ENCODE measurements around the gene NAT10. TPM values are rescaled to one million over a fixed set of nuclear protein-coding genes. Genes with fewer than 3 reads are reported as not detected.

Gene NAT10
- total RNA-seq, 4 donors from 2014 or later: 17.2 to 27.7 (median 19.4) TPM

DNA sequence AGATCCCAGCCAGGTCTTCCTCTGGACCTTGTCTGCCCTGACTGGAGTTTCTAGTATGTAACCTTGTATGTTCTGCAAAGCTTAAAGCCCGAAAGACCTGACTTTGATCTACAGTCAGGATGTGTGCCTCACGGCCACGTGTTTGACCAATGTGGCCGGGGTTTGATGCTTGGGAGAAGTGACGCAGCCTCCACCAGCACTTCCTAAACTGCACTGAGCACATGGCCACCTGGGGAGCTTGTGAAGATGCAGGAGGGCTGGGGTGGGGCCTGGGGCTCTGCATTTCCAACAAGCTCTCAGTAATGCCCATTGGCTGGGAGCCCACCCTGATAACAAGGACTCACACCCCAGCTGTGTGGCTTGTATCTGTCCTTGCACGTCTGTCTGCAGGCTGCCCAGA, 53.2 kb downstream of the NAT10 start:
- H3K36me3 ChIP-seq: peaks cover 0 to 22% of the 10 kb centered on the region in 2 donors
- TF ChIP-seq, protein P1, sequence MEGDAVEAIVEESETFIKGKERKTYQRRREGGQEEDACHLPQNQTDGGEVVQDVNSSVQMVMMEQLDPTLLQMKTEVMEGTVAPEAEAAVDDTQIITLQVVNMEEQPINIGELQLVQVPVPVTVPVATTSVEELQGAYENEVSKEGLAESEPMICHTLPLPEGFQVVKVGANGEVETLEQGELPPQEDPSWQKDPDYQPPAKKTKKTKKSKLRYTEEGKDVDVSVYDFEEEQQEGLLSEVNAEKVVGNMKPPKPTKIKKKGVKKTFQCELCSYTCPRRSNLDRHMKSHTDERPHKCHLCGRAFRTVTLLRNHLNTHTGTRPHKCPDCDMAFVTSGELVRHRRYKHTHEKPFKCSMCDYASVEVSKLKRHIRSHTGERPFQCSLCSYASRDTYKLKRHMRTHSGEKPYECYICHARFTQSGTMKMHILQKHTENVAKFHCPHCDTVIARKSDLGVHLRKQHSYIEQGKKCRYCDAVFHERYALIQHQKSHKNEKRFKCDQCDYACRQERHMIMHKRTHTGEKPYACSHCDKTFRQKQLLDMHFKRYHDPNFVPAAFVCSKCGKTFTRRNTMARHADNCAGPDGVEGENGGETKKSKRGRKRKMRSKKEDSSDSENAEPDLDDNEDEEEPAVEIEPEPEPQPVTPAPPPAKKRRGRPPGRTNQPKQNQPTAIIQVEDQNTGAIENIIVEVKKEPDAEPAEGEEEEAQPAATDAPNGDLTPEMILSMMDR (IDR thresholded peaks at IDR 0.05 in 4 of 5, conservative IDR thresholded peaks at IDR 0.05 in 1 of 5): no peak
- TF ChIP-seq POLR2A (IDR thresholded peaks at IDR 0.05): no peak
- no peaks in the 10 kb centered on the region for H3K4me1 ChIP-seq
- ATAC-seq (no peak), DNase-seq (no peak)
- no peak overlapping the region for H3K27ac ChIP-seq
- intact Hi-C loops (cut with DNase I; ENCODE audit: low total_unique reads): no loop called here
- in situ Hi-C loops (cut with MboI; ENCODE audit: low sequenced_read_pairs in 4 of 4): loop anchor here in 2 of 4 donors (25.0 kb wide), 1 partner anchor 329 kb away; no protein-coding TSS in a partner anchor
- no peaks in the 10 kb centered on the region for H3K9me3 ChIP-seq
- H3K27me3 ChIP-seq: no peaks in the 10 kb centered on the region
- H3K4me3 ChIP-seq: no peak overlapping the region

DNA sequence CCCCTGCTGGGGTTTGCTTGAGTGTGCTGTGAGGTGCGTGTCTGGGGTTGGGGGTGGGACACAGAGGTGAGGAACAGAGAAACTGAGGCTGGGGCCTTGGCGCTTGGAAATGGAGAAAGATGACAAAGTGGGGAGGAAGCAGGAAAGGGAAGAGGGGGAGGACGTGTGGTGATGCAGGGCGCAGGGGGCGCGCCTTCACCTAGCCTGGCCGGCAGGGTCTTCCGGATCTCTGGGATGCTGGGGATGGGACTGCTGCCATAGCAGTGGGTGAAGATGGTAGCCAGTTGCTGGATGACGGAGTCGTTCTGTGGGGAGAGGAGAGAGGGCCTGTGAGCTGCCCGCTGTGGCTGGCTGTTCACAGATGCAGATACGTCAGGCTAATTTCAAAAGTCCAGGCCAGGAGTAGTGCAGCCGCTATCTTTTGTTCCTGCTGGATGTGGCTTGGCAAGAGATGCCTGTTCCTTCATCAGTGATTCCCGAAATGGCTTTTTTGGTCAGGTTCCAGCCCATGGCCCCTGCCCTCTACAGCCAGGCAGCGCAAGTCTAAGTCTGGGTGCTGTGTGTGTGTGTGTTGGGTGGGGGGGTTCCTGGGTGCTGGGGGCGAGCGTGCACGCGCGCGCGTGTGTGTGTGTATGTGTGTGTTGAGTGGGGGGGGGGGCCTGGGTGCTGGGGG, 54.8 kb downstream of the NAT10 start:
- intact Hi-C loops (cut with DNase I; ENCODE audit: low total_unique reads): no loop called here
- H3K9me3 ChIP-seq: no peaks in the 10 kb centered on the region
- H3K36me3 ChIP-seq: peaks cover 0 to 22% of the 10 kb centered on the region in 2 donors
- no peak for ATAC-seq
- no peaks in the 10 kb centered on the region for H3K4me1 ChIP-seq
- no peak overlapping the region for H3K27ac ChIP-seq
- no peaks in the 10 kb centered on the region for H3K27me3 ChIP-seq
- no peak for DNase-seq
- in situ Hi-C loops (cut with MboI; ENCODE audit: low sequenced_read_pairs in 4 of 4): loop anchor here in 2 of 4 donors (25.0 kb wide), 1 partner anchor 327 kb away; no protein-coding TSS in a partner anchor
- TF ChIP-seq, protein P1 (IDR thresholded peaks at IDR 0.05 in 4 of 5, conservative IDR thresholded peaks at IDR 0.05 in 1 of 5): no peak
- no peak for TF ChIP-seq POLR2A (IDR thresholded peaks at IDR 0.05)
- no peak overlapping the region for H3K4me3 ChIP-seq

DNA sequence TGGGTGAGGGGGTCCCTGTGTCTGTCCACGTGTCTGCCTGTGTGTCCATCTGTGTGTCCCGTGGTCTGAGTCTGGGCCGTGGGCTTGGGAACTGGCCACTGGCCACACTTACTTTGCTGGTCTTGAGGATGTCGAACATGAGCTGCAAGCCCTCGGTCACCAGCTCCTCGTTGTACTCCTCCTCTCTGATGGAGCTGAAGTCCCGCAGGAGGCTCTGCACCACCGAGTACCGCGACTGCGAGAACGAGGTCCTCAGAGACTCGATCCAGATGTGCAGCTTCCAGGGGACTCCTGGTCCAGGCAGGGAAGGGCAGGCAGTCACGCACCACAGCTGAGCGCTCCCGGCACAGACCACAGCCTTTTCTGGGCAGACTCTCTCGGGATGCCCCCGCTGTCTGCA, 55.4 kb downstream of the NAT10 start:
- Histone ChIP-seq H3K36me3 (peaks cover 0 to 22% of the 10 kb centered on the region in 2 donors), H3K9me3 (no peaks in the 10 kb centered on the region), H3K27ac (no peak overlapping the region), H3K27me3 (no peaks in the 10 kb centered on the region), H3K4me1 (no peaks in the 10 kb centered on the region), H3K4me3 (no peak overlapping the region)
- DNase-seq: no peak
- in situ Hi-C loops (cut with MboI; ENCODE audit: low sequenced_read_pairs in 4 of 4) (loop anchor here in 2 of 4 donors (25.0 kb wide), 1 partner anchor 327 kb away; no protein-coding TSS in a partner anchor), intact Hi-C loops (cut with DNase I; ENCODE audit: low total_unique reads) (no loop called here)
- TF ChIP-seq, protein P1 (IDR thresholded peaks at IDR 0.05 in 4 of 5, conservative IDR thresholded peaks at IDR 0.05 in 1 of 5): no peak
- no peak for TF ChIP-seq POLR2A (IDR thresholded peaks at IDR 0.05)
- no peak for ATAC-seq

DNA sequence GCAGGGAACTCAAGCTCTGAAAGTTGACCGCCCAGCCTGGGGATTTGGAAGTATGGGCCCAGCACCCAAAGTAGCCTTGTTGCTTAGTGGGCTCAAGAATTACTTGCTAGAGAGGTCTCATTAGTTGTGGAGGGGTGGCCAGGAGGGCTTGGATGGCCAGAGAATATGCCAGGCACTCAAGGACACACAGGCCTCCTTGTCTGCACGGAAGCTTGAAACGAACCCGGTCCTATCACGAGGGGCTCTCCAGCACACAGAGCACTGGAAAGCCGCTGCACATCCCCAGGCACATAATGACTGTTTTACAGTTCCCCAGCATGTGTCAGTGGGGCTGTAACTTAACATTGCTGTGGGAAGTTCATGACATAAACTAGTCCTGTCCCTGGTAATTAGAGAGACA, 55.9 kb downstream of the NAT10 start:
- peaks cover 0 to 22% of the 10 kb centered on the region in 2 donors for H3K36me3 ChIP-seq
- in situ Hi-C loops (cut with MboI; ENCODE audit: low sequenced_read_pairs in 4 of 4): loop anchor here in 2 of 4 donors (25.0 kb wide), 1 partner anchor 326 kb away; no protein-coding TSS in a partner anchor
- no peaks in the 10 kb centered on the region for H3K27me3 ChIP-seq
- intact Hi-C loops (cut with DNase I; ENCODE audit: low total_unique reads): no loop called here
- no peaks in the 10 kb centered on the region for H3K4me1 ChIP-seq
- no peak for DNase-seq
- TF ChIP-seq, protein P1 (IDR thresholded peaks at IDR 0.05 in 4 of 5, conservative IDR thresholded peaks at IDR 0.05 in 1 of 5): no peak
- TF ChIP-seq POLR2A (IDR thresholded peaks at IDR 0.05): no peak
- ATAC-seq: no peak
- H3K9me3 ChIP-seq: no peaks in the 10 kb centered on the region
- H3K4me3 ChIP-seq: no peak overlapping the region
- no peak overlapping the region for H3K27ac ChIP-seq

Data from gastrocnemius medialis (tissue), 4 donors.